ENCODE data around the gene ATP6V0A1. TPM values are rescaled to one million over a fixed set of nuclear protein-coding genes. Genes with fewer than 3 reads are reported as not detected.
"Not testable (repeated sequence)": the region's sequence is repeated elsewhere in the genome, so short reads cannot be mapped to it uniquely, and the experiment has no call there.

The ATP6V0A1 gene
- total and polyA plus RNA-seq, 12 donors, result 42.9 to 126 (median 88.3) TPM

DNA sequence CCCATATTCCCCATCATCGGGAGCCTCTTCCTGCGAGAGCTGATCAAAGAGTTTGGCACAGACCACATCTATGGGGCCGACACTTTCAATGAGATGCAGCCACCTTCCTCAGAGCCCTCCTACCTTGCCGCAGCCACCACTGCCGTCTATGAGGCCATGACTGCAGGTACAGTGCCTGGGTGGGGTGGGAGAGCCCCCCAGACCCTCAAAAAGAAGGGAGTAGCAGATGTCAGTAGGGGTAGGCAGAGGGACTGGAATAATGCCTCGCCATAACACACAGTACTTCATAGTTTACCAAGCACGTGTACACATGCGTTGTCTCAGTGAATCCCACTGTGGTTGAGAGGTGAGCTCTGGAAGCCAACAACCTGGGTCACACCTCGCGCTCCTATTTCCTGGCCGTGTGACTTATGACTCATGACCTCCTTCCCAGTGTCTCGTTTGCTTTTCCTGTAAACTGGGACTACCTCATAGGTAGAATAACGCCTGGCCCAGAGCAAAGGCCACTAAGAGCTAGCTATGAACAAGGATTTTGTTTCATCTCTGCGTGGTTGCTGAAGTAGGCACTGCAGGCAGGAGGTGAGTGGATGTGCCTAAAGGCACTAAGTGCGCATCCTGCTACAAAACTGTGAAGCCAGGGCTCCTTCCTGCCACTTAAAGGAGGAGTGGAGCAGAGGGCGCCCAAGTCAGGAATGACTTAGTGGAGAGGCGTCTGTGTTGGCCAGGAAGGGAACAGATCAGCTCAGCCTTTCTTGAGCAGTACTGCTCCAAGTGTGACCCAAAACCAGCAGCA lies 82.6 kb downstream of the ATP6V0A1 start:
- no peak overlapping the region for H3K4me3 ChIP-seq
- no peak overlapping the region for H3K27ac ChIP-seq
- H3K4me1 ChIP-seq (replicated peaks in 1 of 2), result peaks cover 6 to 12% of the 10 kb centered on the region in 2 donors
- intact Hi-C loops (cut with DNase I), result no loop called here
- no peaks in the 10 kb centered on the region for H3K9me3 ChIP-seq (replicated peaks in 1 of 3)
- no peaks in the 10 kb centered on the region for H3K27me3 ChIP-seq
- 77 to 80% (median 78%) methylated on average over 13 to 17 of the region's 17 CpGs for WGBS, 4 donors
- TF ChIP-seq POLR2A (IDR thresholded peaks at IDR 0.05), result no peak
- TF ChIP-seq, protein P1, sequence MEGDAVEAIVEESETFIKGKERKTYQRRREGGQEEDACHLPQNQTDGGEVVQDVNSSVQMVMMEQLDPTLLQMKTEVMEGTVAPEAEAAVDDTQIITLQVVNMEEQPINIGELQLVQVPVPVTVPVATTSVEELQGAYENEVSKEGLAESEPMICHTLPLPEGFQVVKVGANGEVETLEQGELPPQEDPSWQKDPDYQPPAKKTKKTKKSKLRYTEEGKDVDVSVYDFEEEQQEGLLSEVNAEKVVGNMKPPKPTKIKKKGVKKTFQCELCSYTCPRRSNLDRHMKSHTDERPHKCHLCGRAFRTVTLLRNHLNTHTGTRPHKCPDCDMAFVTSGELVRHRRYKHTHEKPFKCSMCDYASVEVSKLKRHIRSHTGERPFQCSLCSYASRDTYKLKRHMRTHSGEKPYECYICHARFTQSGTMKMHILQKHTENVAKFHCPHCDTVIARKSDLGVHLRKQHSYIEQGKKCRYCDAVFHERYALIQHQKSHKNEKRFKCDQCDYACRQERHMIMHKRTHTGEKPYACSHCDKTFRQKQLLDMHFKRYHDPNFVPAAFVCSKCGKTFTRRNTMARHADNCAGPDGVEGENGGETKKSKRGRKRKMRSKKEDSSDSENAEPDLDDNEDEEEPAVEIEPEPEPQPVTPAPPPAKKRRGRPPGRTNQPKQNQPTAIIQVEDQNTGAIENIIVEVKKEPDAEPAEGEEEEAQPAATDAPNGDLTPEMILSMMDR (IDR thresholded peaks at IDR 0.05), result no peak
- peaks cover 0 to 49% of the 10 kb centered on the region in 2 donors for H3K36me3 ChIP-seq (replicated peaks in 1 of 2)
- DNase-seq, result no peak

DNA sequence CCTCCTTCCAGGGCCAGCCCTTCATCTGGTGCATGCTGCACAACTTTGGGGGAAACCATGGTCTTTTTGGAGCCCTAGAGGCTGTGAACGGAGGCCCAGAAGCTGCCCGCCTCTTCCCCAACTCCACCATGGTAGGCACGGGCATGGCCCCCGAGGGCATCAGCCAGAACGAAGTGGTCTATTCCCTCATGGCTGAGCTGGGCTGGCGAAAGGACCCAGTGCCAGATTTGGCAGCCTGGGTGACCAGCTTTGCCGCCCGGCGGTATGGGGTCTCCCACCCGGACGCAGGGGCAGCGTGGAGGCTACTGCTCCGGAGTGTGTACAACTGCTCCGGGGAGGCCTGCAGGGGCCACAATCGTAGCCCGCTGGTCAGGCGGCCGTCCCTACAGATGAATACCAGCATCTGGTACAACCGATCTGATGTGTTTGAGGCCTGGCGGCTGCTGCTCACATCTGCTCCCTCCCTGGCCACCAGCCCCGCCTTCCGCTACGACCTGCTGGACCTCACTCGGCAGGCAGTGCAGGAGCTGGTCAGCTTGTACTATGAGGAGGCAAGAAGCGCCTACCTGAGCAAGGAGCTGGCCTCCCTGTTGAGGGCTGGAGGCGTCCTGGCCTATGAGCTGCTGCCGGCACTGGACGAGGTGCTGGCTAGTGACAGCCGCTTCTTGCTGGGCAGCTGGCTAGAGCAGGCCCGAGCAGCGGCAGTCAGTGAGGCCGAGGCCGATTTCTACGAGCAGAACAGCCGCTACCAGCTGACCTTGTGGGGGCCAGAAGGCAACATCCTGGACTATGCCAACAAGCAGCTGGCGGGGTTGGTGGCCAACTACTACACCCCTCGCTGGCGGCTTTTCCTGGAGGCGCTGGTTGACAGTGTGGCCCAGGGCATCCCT lies 84.8 kb downstream of the ATP6V0A1 start:
- TF ChIP-seq, protein P1 (IDR thresholded peaks at IDR 0.05), result no peak
- TF ChIP-seq POLR2A (IDR thresholded peaks at IDR 0.05), result no peak
- H3K9me3 ChIP-seq (replicated peaks in 1 of 3), result no peaks in the 10 kb centered on the region
- peak in 1 of 7 donors; percentile 25 for DNase-seq
- H3K4me3 ChIP-seq, result no peak overlapping the region
- peaks cover 5 to 6% of the 10 kb centered on the region in 2 donors for H3K4me1 ChIP-seq (replicated peaks in 1 of 2)
- H3K27ac ChIP-seq, result no peak overlapping the region
- WGBS, 4 donors, result 93 to 97% (median 94%) methylated on average over 15 to 39 of the region's 39 CpGs
- intact Hi-C loops (cut with DNase I), result no loop called here
- H3K27me3 ChIP-seq, result no peaks in the 10 kb centered on the region
- peaks cover 0 to 45% of the 10 kb centered on the region in 2 donors for H3K36me3 ChIP-seq (replicated peaks in 1 of 2)

DNA sequence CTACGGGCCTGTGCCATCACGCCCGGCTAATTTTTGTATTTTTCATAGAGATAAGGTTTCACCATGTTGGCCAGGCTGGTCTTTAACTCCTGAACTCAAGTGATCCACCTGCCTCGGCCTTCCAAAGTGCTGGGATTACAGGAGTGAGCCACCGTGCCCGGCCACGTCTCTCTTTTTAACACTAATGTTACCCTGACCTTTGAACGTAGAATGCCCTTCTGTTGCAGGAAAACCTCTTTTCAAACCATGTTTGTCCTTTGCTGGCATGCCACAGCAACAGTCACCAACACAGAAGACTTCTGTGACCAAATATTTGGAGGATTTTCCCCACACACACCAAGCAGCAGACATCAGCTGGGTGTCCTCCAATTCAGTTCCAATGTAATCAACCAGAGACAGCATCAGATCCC lies 86.2 kb downstream of the ATP6V0A1 start:
- no peak for TF ChIP-seq POLR2A (IDR thresholded peaks at IDR 0.05)
- TF ChIP-seq, protein P1 (IDR thresholded peaks at IDR 0.05), result no peak
- Histone ChIP-seq H3K9me3 (replicated peaks in 1 of 3) (no peaks in the 10 kb centered on the region), H3K4me3 (no peak overlapping the region), H3K27me3 (no peaks in the 10 kb centered on the region), H3K36me3 (replicated peaks in 1 of 2) (peaks cover 0 to 31% of the 10 kb centered on the region in 2 donors), H3K4me1 (replicated peaks in 1 of 2) (peaks cover 8 to 10% of the 10 kb centered on the region in 2 donors), H3K27ac (no peak overlapping the region)
- no peak for DNase-seq
- intact Hi-C loops (cut with DNase I), result no loop called here
- WGBS, 4 donors, result 55 to 73% (median 68%) methylated on average over 8 of the region's 8 CpGs

DNA sequence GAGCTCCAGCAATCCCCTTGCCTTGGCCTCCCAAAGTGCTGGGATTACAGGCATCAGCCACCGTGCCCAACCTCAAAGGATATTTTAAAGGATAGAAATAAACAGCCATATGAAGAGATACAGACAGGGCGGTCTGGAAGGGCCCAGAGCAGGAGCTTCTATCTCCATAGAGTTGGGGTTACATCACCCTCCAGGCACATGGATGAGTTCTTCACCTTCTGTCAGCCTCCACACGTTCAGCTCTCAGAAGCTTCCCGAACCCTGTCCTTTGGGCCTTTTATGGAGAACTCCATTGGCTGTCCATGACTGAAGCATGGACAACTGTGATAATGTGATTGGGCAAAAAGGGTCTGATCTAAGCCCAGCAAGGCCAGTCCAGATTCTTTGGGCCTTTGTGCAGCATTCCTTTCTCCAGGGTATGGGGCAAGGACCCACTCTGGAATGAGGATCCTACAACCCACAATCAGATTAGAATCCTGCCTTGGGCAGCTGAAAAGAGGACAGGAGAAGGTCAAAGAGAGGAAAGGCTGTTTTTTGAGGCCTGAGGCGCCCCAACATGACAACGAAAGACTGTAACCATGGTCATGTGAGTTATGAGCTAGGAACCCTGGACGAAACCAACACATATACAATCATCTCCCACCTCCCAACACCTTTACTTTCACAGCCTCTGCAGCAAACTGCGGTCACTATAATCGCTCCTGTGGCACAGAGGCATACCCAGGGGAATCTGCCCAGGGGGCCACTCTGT lies 87.3 kb downstream of the ATP6V0A1 start:
- Histone ChIP-seq H3K36me3 (replicated peaks in 1 of 2) (peaks cover 0 to 28% of the 10 kb centered on the region in 2 donors), H3K4me1 (replicated peaks in 1 of 2) (peaks cover 8 to 10% of the 10 kb centered on the region in 2 donors)
- intact Hi-C loops (cut with DNase I); H3K27me3 ChIP-seq; H3K9me3 ChIP-seq (replicated peaks in 1 of 3); H3K4me3 ChIP-seq; H3K27ac ChIP-seq; DNase-seq: not testable (repeated sequence)
- 84 to 89% (median 88%) methylated on average over 8 to 9 of the region's 9 CpGs for WGBS, 4 donors
